GM12878 (cell line): ENCODE measurements around the gene IBA57. TPM values are rescaled to one million over a fixed set of nuclear protein-coding genes. Genes with fewer than 3 reads are reported as not detected.

Source experiments
- BCL11A ChIP-seq: IDR thresholded peaks from 2 replicates; pipeline ENCODE4 v1.6.1; 2011; ENCODE audit warnings: low read depth, low read length
- CREB1 ChIP-seq: IDR thresholded peaks from 2 replicates; pipeline ENCODE4 v1.6.1; 2012; ENCODE audit warnings: low read depth, mild to moderate bottlenecking, inconsistent platforms
- CREM ChIP-seq: IDR thresholded peaks from 2 replicates; pipeline ENCODE4 v1.6.1; 2014; ENCODE audit warnings: antibody characterized with exemption, low read depth
- CUX1 ChIP-seq: IDR thresholded peaks from 2 replicates; pipeline ENCODE4 v1.6.1; 2012; ENCODE audit warnings: improper control_type of control experiment, low read depth, low read length; ENCODE audit not compliant: insufficient replicate concordance
- DPF2 ChIP-seq: fragments of 450-650 bp; IDR thresholded peaks from 2 replicates; pipeline ENCODE4 v1.6.1; 2017; ENCODE audit warnings: mild to moderate bottlenecking
- EGR1 ChIP-seq, 2 experiments: IDR thresholded peaks; 1 replicate in 1 of 2; 2 replicates in 1 of 2; pipeline ENCODE4 v1.6.1; 2011 to 2012; ENCODE audit warnings: low read depth in 2 of 2, low read length in 2 of 2, borderline replicate concordance in 1 of 2, mild to moderate bottlenecking in 1 of 2, moderate library complexity in 1 of 2
- IKZF1 ChIP-seq: fragments of 450-650 bp; conservative IDR thresholded peaks from 2 replicates; pipeline ENCODE4 v1.6.1; 2017; ENCODE audit warnings: antibody characterized with exemption, mild to moderate bottlenecking
- MTA3 ChIP-seq: IDR thresholded peaks from 2 replicates; pipeline ENCODE4 v1.6.1; 2012; ENCODE audit warnings: low read length, inconsistent platforms, borderline replicate concordance
- MYC ChIP-seq: IDR thresholded peaks from 2 replicates; pipeline ENCODE4 v1.6.1; 2011; ENCODE audit warnings: mild to moderate bottlenecking, low read length, moderate library complexity, inconsistent platforms; ENCODE audit not compliant: insufficient read depth, insufficient replicate concordance, insufficient read length, severe bottlenecking
- NKRF ChIP-seq: fragments of 450-650 bp; conservative IDR thresholded peaks from 2 replicates; pipeline ENCODE4 v1.6.1; 2017; ENCODE audit warnings: mild to moderate bottlenecking, moderate library complexity
- NR2C2 ChIP-seq: IDR thresholded peaks from 2 replicates; pipeline ENCODE4 v1.6.1; 2011; ENCODE audit warnings: borderline replicate concordance, low read depth; ENCODE audit not compliant: control insufficient read depth, insufficient read length
- RAD21 ChIP-seq: IDR thresholded peaks from 2 replicates; pipeline ENCODE4 v1.6.1; 2011; ENCODE audit warnings: mild to moderate bottlenecking, low read depth, low read length, moderate library complexity; ENCODE audit not compliant: insufficient read depth
- SMAD5 ChIP-seq: IDR thresholded peaks from 2 replicates; pipeline ENCODE4 v1.6.1; 2016; ENCODE audit warnings: antibody characterized with exemption, low read depth
- USF2 ChIP-seq: IDR thresholded peaks from 2 replicates; pipeline ENCODE4 v1.6.1; 2011; ENCODE audit warnings: low read depth, low read length, improper control_type of control experiment, borderline replicate concordance
- WRNIP1 ChIP-seq: IDR thresholded peaks from 2 replicates; pipeline ENCODE4 v1.6.1; 2011; ENCODE audit warnings: low read depth, low read length, improper control_type of control experiment, borderline replicate concordance
- ZNF592 ChIP-seq: fragments of 450-650 bp; IDR thresholded peaks from 2 replicates; pipeline ENCODE4 v1.6.1; 2017; ENCODE audit warnings: mild to moderate bottlenecking, moderate library complexity
- ZNF622 ChIP-seq: fragments of 450-650 bp; IDR thresholded peaks from 2 replicates; pipeline ENCODE4 v1.6.1; 2017; ENCODE audit warnings: mild to moderate bottlenecking, inconsistent platforms
- polyA plus RNA-seq, 11 experiments: library from polyadenylated mRNA; depleted of rRNA in 4 of 11; unstranded in 6 of 11; stranded (reverse) in 5 of 11; fragments of >200 nt; fragmentation: Nextera tagmentation in 4 of 11; fragmentation: Illumina TruSeq in 1 of 11; extraction: Ambion mirVana in 4 of 11; extraction: Trizol in 1 of 11; gene quantifications; 1 replicate in 1 of 11; 2 replicates in 10 of 11; pipeline versions ENCODE4 v1.2.1 to v1.2.3, GENCODE V29; 2011 to 2016; ENCODE audit warnings: inconsistent platforms in 2 of 11, missing spikeins in 2 of 11, low read depth in 1 of 11
- total RNA-seq, 4 experiments: library from RNA; depleted of rRNA in 3 of 4; stranded (reverse); fragments of >200 nt in 3 of 4; fragmentation: Illumina TruSeq in 1 of 4; extraction: Trizol in 1 of 4; gene quantifications; 2 replicates each; pipeline versions ENCODE4 v1.2.1 to v1.2.3, GENCODE V29; 2013 to 2021

IBA57 gene
- total and polyA plus RNA-seq, 10 of the 15 experiments (the other 5 are each of a cell fraction or from before 2014, with no cell fraction given) = 0.51 to 8.6 (median 3.7) TPM

- TF ChIP-seq RAD21 = peak; percentile 50
- TF ChIP-seq ZNF592 = no peak
- TF ChIP-seq EGR1 (IDR thresholded peaks at IDR 0.05; ENCODE audit: borderline replicate concordance in 1 of 2, low read depth in 2 of 2, low read length in 2 of 2) = no peak
- no peak; the same call in 1 of the 2 replicates for TF ChIP-seq IKZF1
- no peak for TF ChIP-seq NR2C2
- no peak for TF ChIP-seq ZNF622
- TF ChIP-seq NKRF = no peak
- TF ChIP-seq WRNIP1 = no peak
- TF ChIP-seq USF2 = no peak
- peak; percentile 68; the same call in 1 of the 2 replicates for TF ChIP-seq CREB1
- no peak for TF ChIP-seq BCL11A
- peak; percentile 62 for TF ChIP-seq CREM
- no peak for TF ChIP-seq DPF2
- TF ChIP-seq SMAD5 = no peak
- TF ChIP-seq MYC = no peak
- TF ChIP-seq CUX1 = no peak
- no peak for TF ChIP-seq MTA3
Measured at GRCh38 chr1:228212966-228213844, 47.6 kb downstream of the IBA57 start (continued).
